Uterus (tissue), 2 donors: ENCODE measurements around the gene CHAC1.

ENCODE experiments used
- POLR2A ChIP-seq, 2 donors: fragments of 450-650 bp; IDR thresholded peaks; one replicate each; pipeline ENCODE4 v1.6.1; 2016; ENCODE audit warnings: antibody characterized with exemption in 2 of 2, mild to moderate bottlenecking in 1 of 2, moderate library complexity in 1 of 2
- TF ChIP-seq, protein P1 (sequence below), 4 experiments: fragments of 200-600 bp in 2 of 4; fragments of 450-650 bp in 2 of 4; sonication (generic) in 2 of 4; IDR thresholded peaks; one replicate each; pipeline ENCODE4 v1.5.1; 2016 to 2019; ENCODE audit warnings: antibody characterized with exemption in 4 of 4, mild to moderate bottlenecking in 2 of 4, moderate library complexity in 1 of 4

- TF ChIP-seq, protein P1, sequence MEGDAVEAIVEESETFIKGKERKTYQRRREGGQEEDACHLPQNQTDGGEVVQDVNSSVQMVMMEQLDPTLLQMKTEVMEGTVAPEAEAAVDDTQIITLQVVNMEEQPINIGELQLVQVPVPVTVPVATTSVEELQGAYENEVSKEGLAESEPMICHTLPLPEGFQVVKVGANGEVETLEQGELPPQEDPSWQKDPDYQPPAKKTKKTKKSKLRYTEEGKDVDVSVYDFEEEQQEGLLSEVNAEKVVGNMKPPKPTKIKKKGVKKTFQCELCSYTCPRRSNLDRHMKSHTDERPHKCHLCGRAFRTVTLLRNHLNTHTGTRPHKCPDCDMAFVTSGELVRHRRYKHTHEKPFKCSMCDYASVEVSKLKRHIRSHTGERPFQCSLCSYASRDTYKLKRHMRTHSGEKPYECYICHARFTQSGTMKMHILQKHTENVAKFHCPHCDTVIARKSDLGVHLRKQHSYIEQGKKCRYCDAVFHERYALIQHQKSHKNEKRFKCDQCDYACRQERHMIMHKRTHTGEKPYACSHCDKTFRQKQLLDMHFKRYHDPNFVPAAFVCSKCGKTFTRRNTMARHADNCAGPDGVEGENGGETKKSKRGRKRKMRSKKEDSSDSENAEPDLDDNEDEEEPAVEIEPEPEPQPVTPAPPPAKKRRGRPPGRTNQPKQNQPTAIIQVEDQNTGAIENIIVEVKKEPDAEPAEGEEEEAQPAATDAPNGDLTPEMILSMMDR (IDR thresholded peaks at IDR 0.05): no peak
- no peak for TF ChIP-seq POLR2A (IDR thresholded peaks at IDR 0.05)
These were observed 48.6 kb upstream of the CHAC1 start for GRCh38 chr15:40904552-40905201.
